Measurements from ENCODE around the gene CRYBB3. TPM values are rescaled to one million over a fixed set of nuclear protein-coding genes. Genes with fewer than 3 reads are reported as not detected.

Gene CRYBB3
- total RNA-seq, result not detected in 2 replicates

GRCh38 chr22:25199731-25200520 is at the start of gene CRYBB3:
Gene CRYBB3, plus strand, starts transcription at chr22:25199858. Its CDS starts 1,539 bp downstream, at chr22:25201397.

GRCh38 chr22:25219211-25219689 is 19.6 kb downstream of the CRYBB3 start, which contains the start of gene CRYBB2:
Gene CRYBB2, plus strand, starts transcription at chr22:25219639. Its CDS starts 1,791 bp downstream, at chr22:25221430.

Other genes with a start within 250 kb of the CRYBB3 start
- gene KIAA1671, start 247.1 kb upstream of the CRYBB3 start, total RNA-seq, result 0.17 and 0.29 TPM in 2 replicates
- gene CRYBB2, start 19.8 kb downstream of the CRYBB3 start, total RNA-seq, result not detected in 2 replicates

Data from smooth muscle cell of trachea (primary cell).